Transverse colon (tissue), 4 donors: ENCODE data around the gene FKRP.

ENCODE experiments used
- CTCF ChIP-seq, 5 experiments: fragments of 200-600 bp in 3 of 5; fragments of 450-650 bp in 2 of 5; sonication (generic) in 3 of 5; IDR thresholded peaks; 1 replicate in 2 of 5; 2 replicates in 3 of 5; pipeline ENCODE4 v1.5.1; 2016 to 2017; ENCODE audit warnings: antibody characterized with exemption in 5 of 5, inconsistent platforms in 3 of 5, mild to moderate bottlenecking in 2 of 5, moderate library complexity in 1 of 5
- POLR2A ChIP-seq: fragments of 450-650 bp; IDR thresholded peaks from one replicate; pipeline ENCODE4 v1.6.1; 2016; ENCODE audit warnings: antibody characterized with exemption, mild to moderate bottlenecking, moderate library complexity
- POLR2AphosphoS5 ChIP-seq, 3 donors: sonication (generic); formaldehyde crosslinking; IDR thresholded peaks; one replicate each; pipeline ENCODE4 v1.6.1; 2016; ENCODE audit warnings: antibody characterized with exemption in 3 of 3

- TF ChIP-seq POLR2A (no peak), CTCF (IDR thresholded peaks at IDR 0.05) (no peak), POLR2AphosphoS5 (IDR thresholded peaks at IDR 0.05) (no peak)
Measured at GRCh38 chr19:46772170-46773017, 26.5 kb downstream of the FKRP start.
